OCI-LY1 (cell line): ENCODE results near the gene AURKAIP1.

Source experiments
- H2AFZ ChIP-seq: fragments of 200-600 bp; sonication (generic), shearing (Covaris generic); 2 replicates; pipeline ENCODE4 v1.6.0; 2014; ENCODE audit warnings: antibody characterized with exemption, mild to moderate bottlenecking, low read length
- H3F3A ChIP-seq: fragments of 200-600 bp; sonication (generic), shearing (Covaris generic); 2 replicates; pipeline ENCODE4 v1.6.0; 2014; ENCODE audit warnings: mild to moderate bottlenecking, antibody characterized with exemption, low read length, moderate library complexity; ENCODE audit not compliant: insufficient read depth
- H3K27ac ChIP-seq: fragments of 200-600 bp; sonication (generic); 2 replicates; pipeline ENCODE4 v1.5.1; 2014; ENCODE audit warnings: low read length, mixed run types, mild to moderate bottlenecking, low read depth; ENCODE audit not compliant: poor library complexity, severe bottlenecking
- H3K27me3 ChIP-seq: fragments of 200-600 bp; sonication (generic); 2 replicates; pipeline ENCODE4 v1.6.0; 2014; ENCODE audit warnings: antibody characterized with exemption, mild to moderate bottlenecking, low read length, moderate library complexity; ENCODE audit not compliant: insufficient read depth
- H3K36me3 ChIP-seq: fragments of 200-600 bp; sonication (generic); 2 replicates; pipeline ENCODE4 v1.6.1; 2014; ENCODE audit warnings: mild to moderate bottlenecking, antibody characterized with exemption, low read length, moderate library complexity, mixed read lengths; ENCODE audit not compliant: insufficient read depth
- H3K4me1 ChIP-seq: fragments of 200-600 bp; sonication (generic); 2 replicates; pipeline ENCODE4 v1.5.1; 2014; ENCODE audit warnings: mild to moderate bottlenecking, low read length, moderate library complexity; ENCODE audit not compliant: insufficient read depth, severe bottlenecking
- H3K4me2 ChIP-seq: fragments of 200-600 bp; sonication (generic), shearing (Covaris generic); 2 replicates; pipeline ENCODE4 v1.6.1; 2014; ENCODE audit warnings: low read length
- H3K4me3 ChIP-seq: fragments of 200-600 bp; sonication (generic); 2 replicates; pipeline ENCODE4 v1.5.1; 2014; ENCODE audit warnings: low read length, low read depth, mild to moderate bottlenecking, mixed read lengths; ENCODE audit not compliant: poor library complexity, severe bottlenecking
- H3K79me2 ChIP-seq: fragments of 200-600 bp; shearing (Covaris generic); 2 replicates; pipeline ENCODE4 v1.6.1; 2016; ENCODE audit warnings: mixed run types, low read length, mixed read lengths; ENCODE audit not compliant: insufficient read depth
- H3K9ac ChIP-seq: fragments of 200-600 bp; sonication (generic), shearing (Covaris generic); 2 replicates; pipeline ENCODE4 v1.6.1; 2014; ENCODE audit warnings: mild to moderate bottlenecking, low read length, mixed read lengths
- H3K9me2 ChIP-seq: fragments of 200-600 bp; sonication (generic), shearing (Covaris generic); 2 replicates; pipeline ENCODE4 v1.6.1; 2014; ENCODE audit warnings: low read depth, mild to moderate bottlenecking, low read length, mixed read lengths
- H3K9me3 ChIP-seq: fragments of 200-600 bp; shearing (Covaris generic); 2 replicates; pipeline ENCODE4 v1.6.1; 2014; ENCODE audit warnings: low read length, mixed read lengths
- H4K20me1 ChIP-seq: fragments of 200-600 bp; sonication (generic), shearing (Covaris generic); 2 replicates; pipeline ENCODE4 v1.6.0; 2016; ENCODE audit warnings: mild to moderate bottlenecking, low read length; ENCODE audit not compliant: insufficient read depth
- CTCF ChIP-seq: fragments of 200-600 bp; sonication (generic), shearing (Covaris generic); IDR thresholded peaks from 2 replicates; pipeline ENCODE4 v1.5.1; 2017; ENCODE audit warnings: mild to moderate bottlenecking, antibody characterized with exemption, low read length, moderate library complexity, mixed read lengths
- EZH2 ChIP-seq: fragments of 200-600 bp; sonication (generic), shearing (Covaris generic); IDR thresholded peaks from 2 replicates; pipeline ENCODE4 v1.8.0; 2017; ENCODE audit warnings: borderline replicate concordance, mixed run types, mild to moderate bottlenecking, antibody characterized with exemption, low read length, moderate library complexity, mixed read lengths

Gene AURKAIP1

DNA sequence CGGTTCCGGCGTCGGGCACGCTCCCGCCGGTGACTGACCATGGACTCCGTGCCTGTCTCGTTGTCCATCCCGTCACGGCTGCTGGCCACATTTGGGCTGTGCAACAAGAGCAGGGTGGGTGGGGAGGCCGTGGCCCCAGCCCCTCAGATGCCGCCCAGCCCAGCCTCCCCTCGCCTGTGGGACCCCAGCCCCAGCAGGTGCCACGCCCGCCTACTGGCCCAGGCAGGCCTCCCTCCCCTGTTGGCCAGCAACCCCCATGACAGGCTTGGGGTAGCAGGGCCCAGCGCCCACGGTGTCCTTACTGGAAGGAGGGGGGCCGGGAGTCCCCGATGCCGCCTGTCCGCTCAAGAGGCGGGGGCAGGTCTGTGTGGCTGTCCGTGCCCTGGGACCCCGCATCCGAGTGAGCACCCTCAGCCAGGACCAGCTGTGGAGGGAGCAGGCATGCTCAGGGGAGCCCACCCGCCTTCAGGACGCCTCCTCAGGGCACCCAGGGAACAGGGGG is 32.9 kb downstream of the AURKAIP1 start:
- Histone ChIP-seq H3K27me3 (no peaks in the 10 kb centered on the region), H3K4me3 (no peak overlapping the region), H3F3A (no peaks in the 10 kb centered on the region), H3K9ac (no peak overlapping the region), H3K79me2 (no peaks in the 10 kb centered on the region), H3K27ac (no peak overlapping the region), H3K4me2 (no peak overlapping the region), H3K36me3 (no peaks in the 10 kb centered on the region; the same call in 1 of the 2 replicates), H3K9me2 (no peaks in the 10 kb centered on the region), H4K20me1 (peaks cover 2% of the 10 kb centered on the region; the same call in 1 of the 2 replicates), H3K4me1 (no peaks in the 10 kb centered on the region), H2AFZ (no peak overlapping the region), H3K9me3 (no peaks in the 10 kb centered on the region)
- TF ChIP-seq CTCF: no peak
- no peak for TF ChIP-seq EZH2

DNA sequence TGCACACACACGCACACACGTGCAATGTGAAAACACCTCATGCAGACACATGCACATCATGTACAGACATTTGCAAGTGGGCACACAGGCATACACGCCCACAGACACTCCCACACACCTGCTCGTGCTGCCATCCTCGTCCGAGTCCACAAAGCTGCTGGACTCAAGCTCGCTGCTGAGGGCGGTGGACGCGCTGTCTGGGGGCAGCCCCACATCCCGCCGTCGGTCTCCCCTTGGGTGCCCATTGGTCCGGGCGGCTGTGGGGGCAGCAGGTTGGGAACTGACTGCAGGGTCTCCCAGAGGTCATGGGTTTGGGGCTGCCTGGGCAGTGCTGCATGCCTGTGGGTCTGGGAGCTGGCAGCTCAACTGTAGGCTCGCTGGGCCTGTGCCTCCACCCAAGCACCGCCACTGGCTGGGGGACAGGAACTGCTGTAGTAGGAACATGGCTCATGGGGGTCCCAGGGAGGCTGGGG is 33.4 kb downstream of the AURKAIP1 start:
- Histone ChIP-seq H3K27me3 (no peaks in the 10 kb centered on the region), H3K9me3 (no peaks in the 10 kb centered on the region), H3K4me1 (no peaks in the 10 kb centered on the region), H3K27ac (no peak overlapping the region), H3K36me3 (no peaks in the 10 kb centered on the region; the same call in 1 of the 2 replicates), H3K4me3 (no peak overlapping the region), H3K79me2 (no peaks in the 10 kb centered on the region), H2AFZ (no peak overlapping the region), H3K4me2 (no peak overlapping the region), H3F3A (no peaks in the 10 kb centered on the region), H3K9ac (no peak overlapping the region), H3K9me2 (no peaks in the 10 kb centered on the region), H4K20me1 (no peaks in the 10 kb centered on the region)
- TF ChIP-seq EZH2 (no peak), CTCF (no peak)

DNA sequence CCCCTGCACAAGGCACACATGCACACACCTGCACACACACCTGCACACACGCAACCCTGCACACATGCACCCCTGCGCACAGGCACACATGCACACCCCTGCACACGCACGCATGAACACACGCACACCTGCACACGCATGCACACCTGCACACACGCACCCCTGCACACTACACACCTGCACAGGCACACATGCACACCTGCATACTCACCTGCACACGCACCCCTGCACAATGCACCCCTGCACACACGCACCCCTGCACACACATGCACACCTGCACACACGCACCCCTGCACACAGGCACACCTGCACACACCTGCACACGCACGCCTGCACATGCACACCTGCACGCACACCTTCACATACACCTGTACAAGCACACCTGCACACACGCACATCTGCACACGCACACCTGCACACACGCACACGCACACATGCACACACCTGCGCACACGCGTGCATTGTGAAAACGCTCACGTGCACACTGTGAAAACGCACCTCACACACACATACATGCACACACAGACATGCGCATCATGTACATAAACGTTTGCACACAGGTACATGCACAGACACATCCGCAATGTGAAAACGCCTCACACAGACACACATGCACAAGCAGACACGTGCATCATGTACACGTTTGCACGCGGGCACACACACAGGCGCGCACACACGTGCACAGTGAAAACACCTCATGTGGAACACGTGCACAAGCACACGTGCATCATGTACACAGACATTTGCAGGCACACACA is 34.0 kb downstream of the AURKAIP1 start:
- Histone ChIP-seq H3K27me3 (no peaks in the 10 kb centered on the region), H3K9me3 (no peaks in the 10 kb centered on the region), H3K79me2 (no peaks in the 10 kb centered on the region), H3K27ac (no peak overlapping the region), H3K9me2 (no peaks in the 10 kb centered on the region), H3K4me1 (no peaks in the 10 kb centered on the region), H3K9ac (no peak overlapping the region), H3K36me3 (no peaks in the 10 kb centered on the region; the same call in 1 of the 2 replicates), H2AFZ (no peak overlapping the region), H3K4me2 (no peak overlapping the region), H4K20me1 (no peaks in the 10 kb centered on the region), H3F3A (no peaks in the 10 kb centered on the region), H3K4me3 (no peak overlapping the region)
- no peak for TF ChIP-seq EZH2
- no peak for TF ChIP-seq CTCF
